ENCODE data around the gene CACNA2D3.

Gene CACNA2D3

GRCh38 chr3:54171951-54172350 is 49.6 kb downstream of the CACNA2D3 start:
- DNase-seq: no peak

- no peak for DNase-seq
Observed at GRCh38 chr3:54173371-54173770, 51.0 kb downstream of the CACNA2D3 start.

- DNase-seq: no peak
Observed at GRCh38 chr3:54176106-54176505, 53.8 kb downstream of the CACNA2D3 start.

- no peak for DNase-seq
Observed at GRCh38 chr3:54177816-54178215, 55.5 kb downstream of the CACNA2D3 start.

GRCh38 chr3:54178376-54178775 is 56.0 kb downstream of the CACNA2D3 start:
- DNase-seq: no peak

GRCh38 chr3:54180921-54181320 is 58.6 kb downstream of the CACNA2D3 start:
- no peak for DNase-seq

- no peak for DNase-seq
Observed at GRCh38 chr3:54182242-54182641, 59.9 kb downstream of the CACNA2D3 start.

- DNase-seq: no peak
Observed at GRCh38 chr3:54185740-54186139, 63.4 kb downstream of the CACNA2D3 start.

GRCh38 chr3:54188176-54188791 is 65.9 kb downstream of the CACNA2D3 start:
- DNase-seq: no peak

GRCh38 chr3:54191220-54191619 is 68.9 kb downstream of the CACNA2D3 start:
- no peak for DNase-seq

- DNase-seq: no peak
Observed at GRCh38 chr3:54192026-54192425, 69.7 kb downstream of the CACNA2D3 start.

GRCh38 chr3:54193093-54193492 is 70.7 kb downstream of the CACNA2D3 start:
- no peak for DNase-seq

- no peak for DNase-seq
Observed at GRCh38 chr3:54196360-54196991, 74.1 kb downstream of the CACNA2D3 start.

- no peak for DNase-seq
Observed at GRCh38 chr3:54197509-54197908, 75.2 kb downstream of the CACNA2D3 start.

- DNase-seq: no peak
Observed at GRCh38 chr3:54198556-54198955, 76.2 kb downstream of the CACNA2D3 start.

GRCh38 chr3:54202054-54202453 is 79.7 kb downstream of the CACNA2D3 start:
- no peak for DNase-seq

- DNase-seq: no peak
Observed at GRCh38 chr3:54202651-54203248, 80.4 kb downstream of the CACNA2D3 start.

- DNase-seq: no peak
Observed at GRCh38 chr3:54206874-54207273, 84.5 kb downstream of the CACNA2D3 start.

GRCh38 chr3:54211097-54211496 is 88.7 kb downstream of the CACNA2D3 start:
- DNase-seq: no peak

GRCh38 chr3:54212723-54213122 is 90.4 kb downstream of the CACNA2D3 start:
- DNase-seq: no peak

- no peak for DNase-seq
Observed at GRCh38 chr3:54213907-54214306, 91.6 kb downstream of the CACNA2D3 start.

GRCh38 chr3:54214845-54215244 is 92.5 kb downstream of the CACNA2D3 start:
- DNase-seq: no peak

GRCh38 chr3:54215521-54215920 is 93.2 kb downstream of the CACNA2D3 start:
- no peak for DNase-seq

- no peak for DNase-seq
Observed at GRCh38 chr3:54217828-54218227, 95.5 kb downstream of the CACNA2D3 start.

- no peak for DNase-seq
Observed at GRCh38 chr3:54222316-54222715, 100.0 kb downstream of the CACNA2D3 start.

Data from NCI-H2107 (cell line).